Measurements from ENCODE around the gene CDH4. TPM values are rescaled to one million over a fixed set of nuclear protein-coding genes. Genes with fewer than 3 reads are reported as not detected.

CDH4 gene
- total and polyA plus RNA-seq, 2 of the 4 experiments (the other 2 are of a cell fraction), result 1.6 to 3.5 TPM

DNA sequence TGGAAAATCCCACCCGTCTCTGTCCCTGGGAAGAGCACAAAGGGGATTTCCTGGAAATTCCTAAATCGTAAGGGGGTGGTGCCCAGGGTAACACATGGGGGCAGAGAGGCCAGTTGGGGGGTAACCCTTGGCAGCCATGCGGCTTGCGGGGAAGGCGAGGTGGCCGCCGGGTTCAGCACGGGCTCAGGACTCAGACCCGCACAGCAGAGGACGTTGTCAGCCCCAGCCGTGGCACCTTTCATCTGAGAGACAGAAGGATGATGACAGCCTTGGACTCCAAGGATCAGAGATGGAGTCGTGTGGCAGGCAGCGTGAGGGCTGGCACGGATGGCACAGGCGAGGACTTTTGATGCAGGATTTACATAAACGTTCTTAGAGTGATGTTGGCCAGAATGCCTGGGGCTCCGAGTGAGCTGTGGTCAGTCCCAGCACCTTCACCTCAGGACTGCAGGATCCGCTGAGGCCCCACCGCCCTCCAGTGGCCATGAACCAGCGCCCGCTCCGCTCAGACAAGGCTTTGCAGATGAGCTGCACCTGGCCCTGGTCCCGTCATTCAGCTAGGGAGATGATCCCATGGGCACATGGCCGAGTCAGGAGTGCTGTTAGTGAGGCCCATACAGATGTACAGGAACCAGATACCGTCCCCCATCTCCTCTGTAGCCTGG, 623.3 kb downstream of the CDH4 start:
- H2BK20ac ChIP-seq (ENCODE audit: low read depth, low read length), result no peak overlapping the region
- H3K4ac ChIP-seq (ENCODE audit: low read depth, low read length), result no peak overlapping the region
- DNase-seq (no peak), ATAC-seq (ENCODE audit: low read depth) (no peak)
- H4K8ac ChIP-seq (ENCODE audit: low read depth in 2 of 2, low read length in 2 of 2), result no peak overlapping the region
- H3K9ac ChIP-seq (ENCODE audit: low read depth, low read length), result no peak overlapping the region
- H2AK5ac ChIP-seq (ENCODE audit: low read depth, low read length), result no peak overlapping the region
- no peak overlapping the region for H4K5ac ChIP-seq (ENCODE audit: low read depth, low read length)
- dilution Hi-C loops (cut with HindIII; ENCODE audit: low sequenced_read_pairs, unreplicated experiment) (no loop called here), intact Hi-C loops (cut with micrococcal nuclease) (loop anchor here (2.0 kb wide), 1 partner anchor 613 kb away; no protein-coding TSS in a partner anchor), in situ Hi-C loops (cut with MboI; ENCODE audit: low sequenced_read_pairs) (loop anchor here (25.0 kb wide), 2 partner anchors 613 to 1813 kb away; partner anchors contain the start of gene CDH4)
- H2AFZ ChIP-seq (replicated peaks; ENCODE audit: low read length, poor library complexity), result no peak overlapping the region
- no TSS peak for BruUV-seq (replicated peaks)
- H3K9me3 ChIP-seq (ENCODE audit: control insufficient read depth, insufficient read depth, low read length), result peaks cover 7% of the 10 kb centered on the region
- H2BK5ac ChIP-seq (ENCODE audit: low read depth, low read length, poor library complexity, severe bottlenecking), result no peak overlapping the region
- H4K91ac ChIP-seq (ENCODE audit: insufficient read depth, low read depth, low read length), result no peak overlapping the region
- H3K14ac ChIP-seq (replicated peaks; ENCODE audit: low read depth, low read length), result no peak overlapping the region
- no peaks in the 10 kb centered on the region for H3K36me3 ChIP-seq (ENCODE audit: control insufficient read depth, insufficient read depth, low read length)
- no peak overlapping the region for H3K4me2 ChIP-seq (ENCODE audit: low read depth, low read length)
- H3K4me1 ChIP-seq (ENCODE audit: control insufficient read depth, insufficient read depth, low read length), result no peaks in the 10 kb centered on the region
- no peak overlapping the region for H2BK15ac ChIP-seq (ENCODE audit: low read depth, low read length)
- H3K27me3 ChIP-seq (ENCODE audit: control insufficient read depth, insufficient read depth, low read length), result no peaks in the 10 kb centered on the region; the same call in 1 of the 2 replicates
- no peaks in the 10 kb centered on the region for H3K9me1 ChIP-seq (ENCODE audit: insufficient read depth, low read length)
- H3K23ac ChIP-seq (ENCODE audit: low read depth, low read length), result no peak overlapping the region
- no peak overlapping the region for H3K4me3 ChIP-seq (ENCODE audit: insufficient read depth, low read depth, low read length)
- CTCF ChIA-PET, result interaction anchor here (1.2 kb wide), 1 partner anchor 9 kb away, joined by 3 read pairs; no protein-coding TSS in a partner anchor
- 85% methylated on average over 18 of the region's 25 CpGs; no CpG with 5 or more reads in 1 of the 2 experiments for WGBS, 2 experiments (ENCODE audit: extremely low coverage in 2 of 2, insufficient read length in 1 of 2)
- H3K27ac ChIP-seq (ENCODE audit: insufficient read depth, low read length), result no peak overlapping the region
- no peak overlapping the region for H3K18ac ChIP-seq (ENCODE audit: low read depth, low read length)
- H2AK9ac ChIP-seq (replicated peaks; ENCODE audit: low read depth, low read length, poor library complexity), result no peak overlapping the region
- H4K20me1 ChIP-seq (ENCODE audit: insufficient read depth, low read length), result no peaks in the 10 kb centered on the region
- POLR2A ChIA-PET (ENCODE audit: unreplicated experiment), result no interaction called here
- no peaks in the 10 kb centered on the region for H3K79me1 ChIP-seq (ENCODE audit: low read depth in 1 of 2, low read length in 2 of 2)
- no peak overlapping the region for H3K56ac ChIP-seq (ENCODE audit: extremely low read depth, insufficient read depth, low read length)
- no peak overlapping the region for H2BK120ac ChIP-seq (ENCODE audit: low read depth, low read length)
- TF ChIP-seq SMC3 (IDR thresholded peaks at IDR 0.05; ENCODE audit: low read depth, low read length) (no peak), CEBPB (IDR thresholded peaks at IDR 0.05; ENCODE audit: low read depth, low read length) (no peak), RFX5 (IDR thresholded peaks at IDR 0.05; ENCODE audit: low read depth, low read length) (no peak), FOS (IDR thresholded peaks at IDR 0.05; ENCODE audit: low read depth, low read length) (no peak), MXI1 (IDR thresholded peaks at IDR 0.05; ENCODE audit: borderline replicate concordance, low read depth, low read length) (no peak), CHD1 (IDR thresholded peaks at IDR 0.05; ENCODE audit: low read depth, low read length) (no peak), MAFK (IDR thresholded peaks at IDR 0.05; ENCODE audit: low read depth, low read length) (no peak), RAD21 (IDR thresholded peaks at IDR 0.05; ENCODE audit: low read length) (no peak), MAZ (IDR thresholded peaks at IDR 0.05; ENCODE audit: borderline replicate concordance, low read depth, low read length) (no peak), NFE2L2 (IDR thresholded peaks at IDR 0.05; ENCODE audit: low read depth, low read length) (no peak), POLR2A (IDR thresholded peaks at IDR 0.05; ENCODE audit: low read depth, low read length) (no peak), BHLHE40 (IDR thresholded peaks at IDR 0.05; ENCODE audit: low read depth, low read length) (no peak), RCOR1 (IDR thresholded peaks at IDR 0.05; ENCODE audit: insufficient replicate concordance, low read length) (no peak)
- TF ChIP-seq, protein P1, sequence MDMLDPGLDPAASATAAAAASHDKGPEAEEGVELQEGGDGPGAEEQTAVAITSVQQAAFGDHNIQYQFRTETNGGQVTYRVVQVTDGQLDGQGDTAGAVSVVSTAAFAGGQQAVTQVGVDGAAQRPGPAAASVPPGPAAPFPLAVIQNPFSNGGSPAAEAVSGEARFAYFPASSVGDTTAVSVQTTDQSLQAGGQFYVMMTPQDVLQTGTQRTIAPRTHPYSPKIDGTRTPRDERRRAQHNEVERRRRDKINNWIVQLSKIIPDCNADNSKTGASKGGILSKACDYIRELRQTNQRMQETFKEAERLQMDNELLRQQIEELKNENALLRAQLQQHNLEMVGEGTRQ (IDR thresholded peaks at IDR 0.05; ENCODE audit: low read depth, low read length), result no peak
- TF ChIP-seq, protein P2, sequence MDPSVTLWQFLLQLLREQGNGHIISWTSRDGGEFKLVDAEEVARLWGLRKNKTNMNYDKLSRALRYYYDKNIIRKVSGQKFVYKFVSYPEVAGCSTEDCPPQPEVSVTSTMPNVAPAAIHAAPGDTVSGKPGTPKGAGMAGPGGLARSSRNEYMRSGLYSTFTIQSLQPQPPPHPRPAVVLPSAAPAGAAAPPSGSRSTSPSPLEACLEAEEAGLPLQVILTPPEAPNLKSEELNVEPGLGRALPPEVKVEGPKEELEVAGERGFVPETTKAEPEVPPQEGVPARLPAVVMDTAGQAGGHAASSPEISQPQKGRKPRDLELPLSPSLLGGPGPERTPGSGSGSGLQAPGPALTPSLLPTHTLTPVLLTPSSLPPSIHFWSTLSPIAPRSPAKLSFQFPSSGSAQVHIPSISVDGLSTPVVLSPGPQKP (IDR thresholded peaks at IDR 0.05; ENCODE audit: borderline replicate concordance, low read depth, low read length), result no peak
- TF ChIP-seq, protein P3, sequence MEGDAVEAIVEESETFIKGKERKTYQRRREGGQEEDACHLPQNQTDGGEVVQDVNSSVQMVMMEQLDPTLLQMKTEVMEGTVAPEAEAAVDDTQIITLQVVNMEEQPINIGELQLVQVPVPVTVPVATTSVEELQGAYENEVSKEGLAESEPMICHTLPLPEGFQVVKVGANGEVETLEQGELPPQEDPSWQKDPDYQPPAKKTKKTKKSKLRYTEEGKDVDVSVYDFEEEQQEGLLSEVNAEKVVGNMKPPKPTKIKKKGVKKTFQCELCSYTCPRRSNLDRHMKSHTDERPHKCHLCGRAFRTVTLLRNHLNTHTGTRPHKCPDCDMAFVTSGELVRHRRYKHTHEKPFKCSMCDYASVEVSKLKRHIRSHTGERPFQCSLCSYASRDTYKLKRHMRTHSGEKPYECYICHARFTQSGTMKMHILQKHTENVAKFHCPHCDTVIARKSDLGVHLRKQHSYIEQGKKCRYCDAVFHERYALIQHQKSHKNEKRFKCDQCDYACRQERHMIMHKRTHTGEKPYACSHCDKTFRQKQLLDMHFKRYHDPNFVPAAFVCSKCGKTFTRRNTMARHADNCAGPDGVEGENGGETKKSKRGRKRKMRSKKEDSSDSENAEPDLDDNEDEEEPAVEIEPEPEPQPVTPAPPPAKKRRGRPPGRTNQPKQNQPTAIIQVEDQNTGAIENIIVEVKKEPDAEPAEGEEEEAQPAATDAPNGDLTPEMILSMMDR (conservative IDR thresholded peaks at IDR 0.05; ENCODE audit: low read depth, low read length), result no peak

Measured in IMR-90 (cell line).